ENCODE data around the gene SLC8B1. TPM values are rescaled to one million over a fixed set of nuclear protein-coding genes. Genes with fewer than 3 reads are reported as not detected.

The SLC8B1 gene
- total RNA-seq, 1 donor from 2014 or later = 19.1 TPM

DNA sequence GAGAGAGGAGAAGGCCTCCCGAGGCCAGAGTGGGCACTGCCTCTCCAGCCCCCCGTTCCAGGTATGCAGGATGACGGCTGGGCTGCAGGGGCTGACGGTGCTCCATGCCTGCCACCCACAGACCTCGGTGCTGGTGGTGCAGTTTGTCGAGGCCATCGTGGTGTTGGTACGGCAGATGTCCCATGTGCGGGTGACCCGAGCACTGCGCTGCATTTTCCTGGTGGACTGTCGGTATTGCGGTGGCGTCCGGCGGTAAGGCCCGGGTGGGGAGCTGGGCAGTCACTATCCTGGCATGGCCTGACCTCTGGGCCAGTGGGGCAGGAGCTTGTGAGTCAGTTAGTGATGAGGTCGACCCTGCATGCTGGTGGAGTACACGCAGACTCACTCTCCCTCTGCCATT, 66.3 kb downstream of the SLC8B1 start:
- H3K27ac Mint-ChIP-seq = no peak overlapping the region
- no peaks in the 10 kb centered on the region for H3K9me3 Mint-ChIP-seq
- peaks cover 13% of the 10 kb centered on the region for H3K4me1 Mint-ChIP-seq
- TF ChIP-seq CTCF (IDR thresholded peaks at IDR 0.05; ENCODE audit: unreplicated experiment) = no peak
- no peak for DNase-seq (ENCODE audit: low spot score in 2 of 2, unreplicated experiment in 2 of 2)
- no peaks in the 10 kb centered on the region for H3K27me3 Mint-ChIP-seq (ENCODE audit: low read depth)
- no peak overlapping the region for H3K4me3 Mint-ChIP-seq
- H3K36me3 Mint-ChIP-seq = peaks cover 17% of the 10 kb centered on the region

DNA sequence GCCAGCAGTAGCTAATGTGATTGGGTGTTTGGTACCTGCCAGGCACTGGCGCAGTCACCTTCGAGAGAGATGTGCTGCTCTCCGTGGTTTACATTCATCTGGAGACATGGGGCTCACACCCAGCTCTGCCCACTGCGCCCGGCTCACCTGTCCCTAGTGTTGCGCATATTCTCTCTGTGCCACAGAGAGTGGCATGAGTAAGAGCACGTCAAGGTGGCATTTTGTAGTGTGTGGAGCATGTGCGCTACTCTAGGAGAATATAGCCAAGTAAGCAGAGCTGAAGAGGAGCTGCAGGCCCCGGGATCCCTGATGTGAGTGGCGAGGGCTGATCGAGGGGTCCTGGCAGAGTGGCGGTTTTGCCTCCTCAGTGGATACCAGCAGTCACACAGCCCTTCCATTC, 66.8 kb downstream of the SLC8B1 start:
- H3K27ac Mint-ChIP-seq = no peak overlapping the region

GRCh38 chr12:113267621-113268020, 67.3 kb downstream of the SLC8B1 start:
- no peak overlapping the region for H3K4me3 Mint-ChIP-seq
- H3K4me1 Mint-ChIP-seq = peaks cover 12% of the 10 kb centered on the region
- H3K27me3 Mint-ChIP-seq (ENCODE audit: low read depth) = no peaks in the 10 kb centered on the region
- peaks cover 17% of the 10 kb centered on the region for H3K36me3 Mint-ChIP-seq
- H3K9me3 Mint-ChIP-seq = no peaks in the 10 kb centered on the region
- no peak for DNase-seq (ENCODE audit: low spot score in 2 of 2, unreplicated experiment in 2 of 2)
- H3K27ac Mint-ChIP-seq = no peak overlapping the region
- TF ChIP-seq CTCF (IDR thresholded peaks at IDR 0.05; ENCODE audit: unreplicated experiment) = no peak

More for the DNA sequence above, 66.8 kb downstream of the SLC8B1 start:
- no peak for TF ChIP-seq CTCF (IDR thresholded peaks at IDR 0.05; ENCODE audit: unreplicated experiment)
- no peaks in the 10 kb centered on the region for H3K9me3 Mint-ChIP-seq
- no peaks in the 10 kb centered on the region for H3K27me3 Mint-ChIP-seq (ENCODE audit: low read depth)
- no peak overlapping the region for H3K4me3 Mint-ChIP-seq
- H3K4me1 Mint-ChIP-seq = peaks cover 13% of the 10 kb centered on the region
- H3K36me3 Mint-ChIP-seq = peaks cover 17% of the 10 kb centered on the region
- no peak for DNase-seq (ENCODE audit: low spot score in 2 of 2, unreplicated experiment in 2 of 2)

DNA sequence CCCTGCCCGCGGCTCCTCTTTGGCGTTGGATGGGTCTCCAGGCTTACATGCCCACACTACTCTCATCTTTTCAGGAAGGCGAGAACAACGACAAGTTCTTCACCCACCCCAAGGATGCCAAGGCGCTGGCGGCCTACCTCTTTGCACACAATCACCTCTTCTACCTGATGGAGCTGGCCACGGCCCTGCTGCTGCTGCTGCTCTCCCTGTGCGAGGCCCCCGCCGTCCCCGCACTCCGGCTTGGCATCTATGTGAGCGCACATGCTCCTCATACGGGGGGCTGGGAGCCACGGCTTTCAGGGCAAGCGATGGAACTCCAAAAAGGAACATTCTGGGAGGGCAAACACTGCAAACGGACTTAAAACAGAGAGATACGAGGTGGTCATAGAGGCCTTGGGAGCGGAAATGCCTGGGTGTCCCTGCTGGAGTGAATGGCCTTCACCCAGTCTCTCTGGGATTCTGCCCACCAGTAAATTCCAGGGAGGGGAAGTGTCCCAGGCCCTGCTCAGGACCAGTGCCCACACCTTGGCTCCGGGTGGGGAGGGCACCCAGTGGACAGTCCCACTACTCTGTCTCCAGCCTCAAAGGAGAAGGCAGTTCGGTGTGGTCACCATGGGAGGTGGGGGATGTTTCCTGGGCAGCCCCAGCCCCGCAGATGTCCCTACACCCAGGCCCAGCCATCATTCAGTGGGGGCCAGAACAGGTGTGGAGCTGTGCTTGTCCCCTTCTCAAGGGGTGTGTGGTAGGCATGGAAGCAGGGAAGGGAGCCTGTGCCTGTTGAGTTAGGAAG, 68.6 kb downstream of the SLC8B1 start:
- no peaks in the 10 kb centered on the region for H3K9me3 Mint-ChIP-seq
- H3K4me1 Mint-ChIP-seq = peaks cover 6% of the 10 kb centered on the region
- TF ChIP-seq CTCF (IDR thresholded peaks at IDR 0.05; ENCODE audit: unreplicated experiment) = no peak
- no peak overlapping the region for H3K4me3 Mint-ChIP-seq
- peaks cover 17% of the 10 kb centered on the region for H3K36me3 Mint-ChIP-seq
- no peak for DNase-seq (ENCODE audit: low spot score in 2 of 2, unreplicated experiment in 2 of 2)
- no peaks in the 10 kb centered on the region for H3K27me3 Mint-ChIP-seq (ENCODE audit: low read depth)
- no peak overlapping the region for H3K27ac Mint-ChIP-seq

- Mint-ChIP-seq H3K9me3 (no peaks in the 10 kb centered on the region), H3K4me3 (no peak overlapping the region), H3K4me1 (peaks cover 20% of the 10 kb centered on the region), H3K27ac (no peak overlapping the region), H3K27me3 (ENCODE audit: low read depth) (no peaks in the 10 kb centered on the region), H3K36me3 (peaks cover 14% of the 10 kb centered on the region)
- DNase-seq (ENCODE audit: low spot score in 2 of 2, unreplicated experiment in 2 of 2) = no peak
- no peak for TF ChIP-seq CTCF (IDR thresholded peaks at IDR 0.05; ENCODE audit: unreplicated experiment)
Observed at GRCh38 chr12:113263431-113263963, 71.4 kb downstream of the SLC8B1 start.

All from mesothelial cell of epicardium (in vitro differentiated cells).